ENCODE results near the gene ACVR1.

The ACVR1 gene

DNA sequence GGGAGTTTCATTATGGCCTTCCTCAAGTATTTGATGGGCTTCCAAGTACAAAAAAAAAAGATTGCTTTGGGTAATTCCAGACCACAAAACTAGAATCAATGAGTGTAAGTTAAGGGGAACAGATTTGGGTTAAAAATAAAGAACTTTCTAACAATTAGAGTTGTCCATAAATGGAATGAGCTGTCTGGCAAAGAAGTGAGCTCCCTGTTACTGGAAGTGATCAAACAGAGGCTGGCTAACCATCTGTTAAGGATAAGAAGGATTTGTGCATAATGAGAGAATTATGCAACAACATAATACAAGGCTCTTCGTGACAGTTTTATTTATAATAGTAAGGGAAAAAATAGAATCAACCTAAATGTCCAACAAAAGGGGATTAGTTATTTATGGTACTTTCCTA, 44.6 kb upstream of the ACVR1 start:
- peaks cover 4% of the 10 kb centered on the region for H3K9me3 Mint-ChIP-seq
- no peaks in the 10 kb centered on the region for H3K36me3 Mint-ChIP-seq (ENCODE audit: low read depth)
- H3K4me1 Mint-ChIP-seq = peaks cover 21% of the 10 kb centered on the region
- H3K27me3 Mint-ChIP-seq (ENCODE audit: low read depth, poor library complexity) = peaks cover 3% of the 10 kb centered on the region
- H3K4me3 Mint-ChIP-seq = no peak overlapping the region
- no peak overlapping the region for H3K27ac Mint-ChIP-seq
- TF ChIP-seq, protein P1, sequence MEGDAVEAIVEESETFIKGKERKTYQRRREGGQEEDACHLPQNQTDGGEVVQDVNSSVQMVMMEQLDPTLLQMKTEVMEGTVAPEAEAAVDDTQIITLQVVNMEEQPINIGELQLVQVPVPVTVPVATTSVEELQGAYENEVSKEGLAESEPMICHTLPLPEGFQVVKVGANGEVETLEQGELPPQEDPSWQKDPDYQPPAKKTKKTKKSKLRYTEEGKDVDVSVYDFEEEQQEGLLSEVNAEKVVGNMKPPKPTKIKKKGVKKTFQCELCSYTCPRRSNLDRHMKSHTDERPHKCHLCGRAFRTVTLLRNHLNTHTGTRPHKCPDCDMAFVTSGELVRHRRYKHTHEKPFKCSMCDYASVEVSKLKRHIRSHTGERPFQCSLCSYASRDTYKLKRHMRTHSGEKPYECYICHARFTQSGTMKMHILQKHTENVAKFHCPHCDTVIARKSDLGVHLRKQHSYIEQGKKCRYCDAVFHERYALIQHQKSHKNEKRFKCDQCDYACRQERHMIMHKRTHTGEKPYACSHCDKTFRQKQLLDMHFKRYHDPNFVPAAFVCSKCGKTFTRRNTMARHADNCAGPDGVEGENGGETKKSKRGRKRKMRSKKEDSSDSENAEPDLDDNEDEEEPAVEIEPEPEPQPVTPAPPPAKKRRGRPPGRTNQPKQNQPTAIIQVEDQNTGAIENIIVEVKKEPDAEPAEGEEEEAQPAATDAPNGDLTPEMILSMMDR (IDR thresholded peaks at IDR 0.05) = no peak
- DNase-seq = no peak

DNA sequence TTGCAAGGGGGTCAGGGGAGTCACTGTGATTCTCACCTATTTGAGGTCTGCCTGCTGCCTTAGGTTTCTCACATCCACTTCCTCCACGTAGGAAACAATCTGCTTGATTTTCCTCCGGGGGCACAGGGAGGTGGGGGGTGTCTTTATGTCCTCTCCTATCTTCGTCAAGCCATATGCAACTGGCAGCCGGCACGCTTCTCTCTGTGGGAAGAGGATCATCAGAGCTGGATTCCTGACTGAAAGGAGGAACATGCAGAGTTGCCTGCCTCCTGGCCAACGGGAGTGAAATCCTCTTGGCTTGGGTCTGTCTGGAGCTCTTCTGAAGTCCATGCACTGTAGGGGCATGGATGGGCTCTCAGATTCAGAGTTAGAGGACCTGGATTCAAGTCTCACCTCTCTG, 43.1 kb upstream of the ACVR1 start:
- H3K4me3 Mint-ChIP-seq = no peak overlapping the region
- H3K4me1 Mint-ChIP-seq = peaks cover 11% of the 10 kb centered on the region
- no peak overlapping the region for H3K27ac Mint-ChIP-seq
- H3K9me3 Mint-ChIP-seq = peaks cover 4% of the 10 kb centered on the region
- TF ChIP-seq, protein P1 (IDR thresholded peaks at IDR 0.05) = no peak
- H3K27me3 Mint-ChIP-seq (ENCODE audit: low read depth, poor library complexity) = peaks cover 3% of the 10 kb centered on the region
- H3K36me3 Mint-ChIP-seq (ENCODE audit: low read depth) = no peaks in the 10 kb centered on the region
- no peak for DNase-seq

DNA sequence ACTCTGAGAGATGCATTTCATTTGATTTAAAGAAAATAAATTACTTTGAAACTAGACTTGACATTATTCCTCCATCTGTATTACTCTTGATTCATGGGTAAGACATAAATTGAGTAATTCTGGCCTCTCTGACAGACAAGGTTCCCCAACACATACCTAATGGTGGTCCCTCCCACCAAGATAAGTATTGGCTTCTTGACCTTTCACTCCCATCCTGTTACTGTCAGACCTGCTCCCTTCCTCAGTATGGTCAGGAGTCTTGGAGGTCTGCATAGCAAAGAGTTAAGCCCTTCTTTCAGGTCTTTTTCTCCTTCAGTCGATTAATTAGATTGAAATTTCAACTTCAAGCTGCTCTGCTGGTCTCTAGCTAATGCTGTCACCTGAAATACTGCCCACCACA, 42.2 kb upstream of the ACVR1 start:
- Mint-ChIP-seq H3K4me3 (no peak overlapping the region), H3K9me3 (peaks cover 4% of the 10 kb centered on the region), H3K27me3 (ENCODE audit: low read depth, poor library complexity) (peaks cover 3% of the 10 kb centered on the region), H3K27ac (no peak overlapping the region), H3K36me3 (ENCODE audit: low read depth) (no peaks in the 10 kb centered on the region), H3K4me1 (peaks cover 6% of the 10 kb centered on the region)
- DNase-seq = no peak
- TF ChIP-seq, protein P1 (IDR thresholded peaks at IDR 0.05) = no peak

DNA sequence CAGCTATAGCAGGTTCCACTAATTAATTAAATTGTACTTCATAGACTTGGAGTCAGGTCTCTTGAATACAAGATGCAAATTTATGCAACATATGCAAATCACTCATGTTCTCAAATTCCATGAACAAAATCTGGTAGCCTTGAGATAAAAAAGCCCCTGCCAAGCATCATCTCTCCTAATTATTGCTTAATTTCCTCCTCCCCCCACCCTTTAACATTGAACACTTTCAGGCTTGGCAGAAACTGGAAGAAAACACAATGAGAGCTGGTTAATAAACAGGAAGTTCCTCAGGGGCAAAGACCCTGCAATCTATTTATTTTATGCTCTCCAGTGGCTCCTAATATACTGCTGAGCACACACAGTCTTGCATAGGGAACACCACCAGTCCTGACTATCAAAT, 35.6 kb upstream of the ACVR1 start:
- no peaks in the 10 kb centered on the region for H3K9me3 Mint-ChIP-seq
- no peak overlapping the region for H3K27ac Mint-ChIP-seq
- H3K36me3 Mint-ChIP-seq (ENCODE audit: low read depth) = no peaks in the 10 kb centered on the region
- DNase-seq = no peak
- no peaks in the 10 kb centered on the region for H3K4me1 Mint-ChIP-seq
- peaks cover 2% of the 10 kb centered on the region for H3K27me3 Mint-ChIP-seq (ENCODE audit: low read depth, poor library complexity)
- H3K4me3 Mint-ChIP-seq = no peak overlapping the region
- TF ChIP-seq, protein P1 (IDR thresholded peaks at IDR 0.05) = no peak

DNA sequence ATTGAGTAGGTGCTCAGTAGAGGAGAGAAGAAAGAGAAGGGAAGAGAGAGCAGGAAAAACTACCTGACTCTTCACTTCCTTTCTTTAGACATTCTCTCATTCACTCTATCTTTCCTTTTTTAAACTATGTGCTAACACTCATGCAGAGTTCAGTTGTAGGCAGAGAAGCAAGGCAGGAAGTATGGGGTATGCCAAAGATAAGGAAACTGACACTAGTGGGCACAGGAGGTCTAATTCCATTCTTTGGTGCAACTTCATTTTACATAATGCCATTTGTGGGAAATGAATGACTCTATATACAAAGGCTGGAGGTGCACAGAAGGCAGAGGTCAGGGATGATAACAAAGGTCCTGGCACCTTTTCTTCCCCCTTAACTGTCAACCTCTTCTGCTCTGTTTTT, 35.1 kb upstream of the ACVR1 start:
- Mint-ChIP-seq H3K27ac (no peak overlapping the region), H3K4me3 (no peak overlapping the region), H3K9me3 (no peaks in the 10 kb centered on the region), H3K36me3 (ENCODE audit: low read depth) (no peaks in the 10 kb centered on the region), H3K27me3 (ENCODE audit: low read depth, poor library complexity) (peaks cover 2% of the 10 kb centered on the region), H3K4me1 (no peaks in the 10 kb centered on the region)
- DNase-seq = no peak
- TF ChIP-seq, protein P1 (IDR thresholded peaks at IDR 0.05) = no peak

DNA sequence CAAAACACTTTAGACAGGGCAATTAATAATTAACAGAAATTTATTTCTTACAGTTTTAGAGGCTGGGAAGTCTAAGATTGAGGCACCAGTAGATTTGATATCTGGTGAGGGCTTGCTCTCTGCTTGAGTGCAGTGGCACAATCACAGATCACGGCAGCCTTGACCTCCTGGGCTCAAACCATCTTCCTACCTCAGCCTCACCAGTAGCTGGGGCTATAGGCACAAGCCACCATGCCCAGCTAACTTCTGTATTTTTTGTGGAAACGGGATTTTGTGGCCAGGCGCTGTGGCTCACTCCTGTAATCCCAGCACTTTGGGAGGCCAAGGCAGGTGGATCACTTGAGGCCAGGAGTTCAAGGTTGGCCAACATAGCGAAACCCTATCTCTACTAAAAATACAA, 29.0 kb upstream of the ACVR1 start:
- Mint-ChIP-seq H3K4me3 (no peak overlapping the region), H3K4me1 (peaks cover 4% of the 10 kb centered on the region), H3K36me3 (ENCODE audit: low read depth) (no peaks in the 10 kb centered on the region), H3K9me3 (no peaks in the 10 kb centered on the region), H3K27me3 (ENCODE audit: low read depth, poor library complexity) (peaks cover 2% of the 10 kb centered on the region), H3K27ac (no peak overlapping the region)
- TF ChIP-seq, protein P1 (IDR thresholded peaks at IDR 0.05) = no peak
- DNase-seq = no peak
